RCC 7860 (cell line): ENCODE measurements around the gene C2CD3.
"Not testable (repeated sequence)": the region's sequence is repeated elsewhere in the genome, so short reads cannot be mapped to it uniquely, and the experiment has no call there.

Source experiments
- DNase-seq: peaks from one replicate; pipeline ENCODE4 v3.0.0-alpha.2; 2015; ENCODE audit warnings: low spot score
- FAIRE-seq: peaks from 2 replicates; lab custom pipeline; 2012; peaks lifted over from hg19 to GRCh38; lab: Jason Lieb, UNC

The C2CD3 gene

GRCh38 chr11:74072286-74072685 is 98.5 kb downstream of the C2CD3 start:
- FAIRE-seq (no peak), DNase-seq (no peak)

- DNase-seq (no peak), FAIRE-seq (no peak)
Observed at GRCh38 chr11:74070723-74071492, 99.9 kb downstream of the C2CD3 start.

- no peak for DNase-seq
- no peak for FAIRE-seq
Observed at GRCh38 chr11:74069146-74070046, 101.4 kb downstream of the C2CD3 start.

- not testable (repeated sequence) for FAIRE-seq
Observed at GRCh38 chr11:74066663-74067062, 104.1 kb downstream of the C2CD3 start.

GRCh38 chr11:74065534-74065933 is 105.3 kb downstream of the C2CD3 start:
- FAIRE-seq, DNase-seq: not testable (repeated sequence)

More at GRCh38 chr11:74066663-74067062, 104.1 kb downstream of the C2CD3 start:
- not testable (repeated sequence) for DNase-seq

- FAIRE-seq, DNase-seq: not testable (repeated sequence)
Observed at GRCh38 chr11:74063628-74064027, 107.2 kb downstream of the C2CD3 start.

GRCh38 chr11:74061599-74061998 is 109.2 kb downstream of the C2CD3 start:
- DNase-seq, FAIRE-seq: not testable (repeated sequence)

GRCh38 chr11:74057249-74058151 is 113.3 kb downstream of the C2CD3 start:
- FAIRE-seq (no peak), DNase-seq (no peak)

GRCh38 chr11:74055938-74056337 is 114.9 kb downstream of the C2CD3 start:
- FAIRE-seq: no peak
- DNase-seq: peak; percentile 9

- FAIRE-seq: no peak
- no peak for DNase-seq
Observed at GRCh38 chr11:74050465-74050864, 120.3 kb downstream of the C2CD3 start.

GRCh38 chr11:74048993-74049392 is 121.8 kb downstream of the C2CD3 start:
- no peak for DNase-seq
- FAIRE-seq: no peak

- DNase-seq (no peak), FAIRE-seq (no peak)
Observed at GRCh38 chr11:74044538-74044937, 126.3 kb downstream of the C2CD3 start.

- DNase-seq (no peak), FAIRE-seq (no peak)
Observed at GRCh38 chr11:74043450-74043849, 127.4 kb downstream of the C2CD3 start.

GRCh38 chr11:74037309-74037708 is 133.5 kb downstream of the C2CD3 start:
- FAIRE-seq: no peak

GRCh38 chr11:74035264-74035663 is 135.5 kb downstream of the C2CD3 start:
- DNase-seq (no peak), FAIRE-seq (no peak)

More at GRCh38 chr11:74037309-74037708, 133.5 kb downstream of the C2CD3 start:
- DNase-seq: peak; percentile 74

- DNase-seq (no peak), FAIRE-seq (no peak)
Observed at GRCh38 chr11:74033046-74033445, 137.8 kb downstream of the C2CD3 start.

- FAIRE-seq (no peak), DNase-seq (no peak)
Observed at GRCh38 chr11:74030723-74031676, 139.8 kb downstream of the C2CD3 start.

- FAIRE-seq (peak; percentile 91), DNase-seq (peak; percentile 91)
Observed at GRCh38 chr11:74025467-74026166, 145.2 kb downstream of the C2CD3 start.
